RWPE1 (cell line): ENCODE data around the gene ARHGEF1.

Source experiments
- CTCF ChIA-PET: fragments of 350-600 bp; sonication (Branson Sonifier 250); formaldehyde crosslinking; extraction: SDS; loops from one replicate; lab custom pipeline; 2021; lab: Yijun Ruan, JAX
- POLR2A ChIA-PET: fragments of 400-600 bp; formaldehyde crosslinking; extraction: SDS; loops from one replicate; lab custom pipeline; 2020; ENCODE audit warnings: antibody characterized with exemption; ENCODE audit not compliant: low non-redundant PET; lab: Yijun Ruan, JAX
- DNase-seq: peaks from one replicate; pipeline ENCODE4 v3.0.0; 2012; ENCODE audit warnings: low spot score
- H3K27ac ChIP-seq: fragments of 450-650 bp; 2 replicates; pipeline ENCODE4 v1.5.1; 2017
- TF ChIP-seq, protein P1 (sequence below): fragments of 450-650 bp; conservative IDR thresholded peaks from 2 replicates; pipeline ENCODE4 v1.5.1; 2017; ENCODE audit warnings: low read depth, mild to moderate bottlenecking

The ARHGEF1 gene

GRCh38 chr19:41915021-41915775 is 32.2 kb downstream of the ARHGEF1 start:
- ChIA-PET POLR2A (no interaction called here), CTCF (interaction anchor here (0.6 kb wide), 1 partner anchor 27 kb away, joined by 3 read pairs; no protein-coding TSS in a partner anchor)
- TF ChIP-seq, protein P1, sequence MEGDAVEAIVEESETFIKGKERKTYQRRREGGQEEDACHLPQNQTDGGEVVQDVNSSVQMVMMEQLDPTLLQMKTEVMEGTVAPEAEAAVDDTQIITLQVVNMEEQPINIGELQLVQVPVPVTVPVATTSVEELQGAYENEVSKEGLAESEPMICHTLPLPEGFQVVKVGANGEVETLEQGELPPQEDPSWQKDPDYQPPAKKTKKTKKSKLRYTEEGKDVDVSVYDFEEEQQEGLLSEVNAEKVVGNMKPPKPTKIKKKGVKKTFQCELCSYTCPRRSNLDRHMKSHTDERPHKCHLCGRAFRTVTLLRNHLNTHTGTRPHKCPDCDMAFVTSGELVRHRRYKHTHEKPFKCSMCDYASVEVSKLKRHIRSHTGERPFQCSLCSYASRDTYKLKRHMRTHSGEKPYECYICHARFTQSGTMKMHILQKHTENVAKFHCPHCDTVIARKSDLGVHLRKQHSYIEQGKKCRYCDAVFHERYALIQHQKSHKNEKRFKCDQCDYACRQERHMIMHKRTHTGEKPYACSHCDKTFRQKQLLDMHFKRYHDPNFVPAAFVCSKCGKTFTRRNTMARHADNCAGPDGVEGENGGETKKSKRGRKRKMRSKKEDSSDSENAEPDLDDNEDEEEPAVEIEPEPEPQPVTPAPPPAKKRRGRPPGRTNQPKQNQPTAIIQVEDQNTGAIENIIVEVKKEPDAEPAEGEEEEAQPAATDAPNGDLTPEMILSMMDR: no peak
- no peak for DNase-seq
- no peak overlapping the region for H3K27ac ChIP-seq

- H3K27ac ChIP-seq: no peak overlapping the region
- ChIA-PET CTCF (interaction anchor here (0.6 kb wide), 1 partner anchor 28 kb away, joined by 3 read pairs; no protein-coding TSS in a partner anchor), POLR2A (no interaction called here)
- TF ChIP-seq, protein P1: no peak
- DNase-seq: no peak
Observed at GRCh38 chr19:41915776-41916414, 32.9 kb downstream of the ARHGEF1 start.

- H3K27ac ChIP-seq: no peak overlapping the region
- CTCF ChIA-PET: no interaction called here
- DNase-seq: no peak
- TF ChIP-seq, protein P1: no peak
- POLR2A ChIA-PET: interaction anchor here (0.6 kb wide), 1 partner anchor 158 kb away, joined by 3 read pairs; the partner anchor contains the start of gene ZNF574
Observed at GRCh38 chr19:41917676-41918075, 34.7 kb downstream of the ARHGEF1 start.

GRCh38 chr19:41918095-41918494 is 35.1 kb downstream of the ARHGEF1 start:
- H3K27ac ChIP-seq: no peak overlapping the region
- ChIA-PET CTCF (no interaction called here), POLR2A (interaction anchor here (0.6 kb wide), 1 partner anchor 158 kb away, joined by 3 read pairs; the partner anchor contains the start of gene ZNF574)
- DNase-seq: no peak
- TF ChIP-seq, protein P1: no peak

DNA sequence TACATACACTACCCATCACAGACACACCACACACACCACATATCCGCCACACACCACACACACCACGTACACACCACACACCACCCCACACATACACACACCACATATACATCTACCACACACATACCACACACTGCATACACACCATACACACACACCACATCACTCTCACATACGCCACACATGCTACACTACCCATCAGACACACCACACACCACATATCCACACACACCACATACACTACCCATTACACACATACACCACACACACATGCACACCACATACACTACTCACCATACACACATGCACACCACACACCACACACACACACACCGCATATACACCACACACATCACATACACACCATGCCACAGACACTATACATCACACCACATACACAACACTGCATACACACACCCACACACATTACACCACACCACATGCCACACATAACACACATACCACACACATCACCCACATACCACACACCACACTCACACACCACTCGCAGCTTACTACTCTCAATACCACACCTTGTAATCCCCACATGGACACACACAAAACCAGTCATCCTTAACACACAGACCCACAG is 35.8 kb downstream of the ARHGEF1 start:
- CTCF ChIA-PET: no interaction called here
- POLR2A ChIA-PET: no interaction called here
- TF ChIP-seq, protein P1: no peak

GRCh38 chr19:41919948-41920712 is 37.1 kb downstream of the ARHGEF1 start:
- ChIA-PET POLR2A (no interaction called here), CTCF (no interaction called here)
- DNase-seq: no peak
- H3K27ac ChIP-seq: no peak overlapping the region
- TF ChIP-seq, protein P1: no peak

More for the DNA sequence above, 35.8 kb downstream of the ARHGEF1 start:
- H3K27ac ChIP-seq: no peak overlapping the region
- DNase-seq: no peak
